GM18909 (cell line): ENCODE results near the gene CD69.
"Not testable (repeated sequence)": the region's sequence is repeated elsewhere in the genome, so short reads cannot be mapped to it uniquely, and the experiment has no call there.

ENCODE experiments used
- ATAC-seq: cut with Tn5 transposase; IDR thresholded peaks from one replicate; pipeline ENCODE4 v1.9.1; 2021; ENCODE audit warnings: mild to moderate bottlenecking; ENCODE audit not compliant: unreplicated experiment, poor library complexity

The CD69 gene

DNA sequence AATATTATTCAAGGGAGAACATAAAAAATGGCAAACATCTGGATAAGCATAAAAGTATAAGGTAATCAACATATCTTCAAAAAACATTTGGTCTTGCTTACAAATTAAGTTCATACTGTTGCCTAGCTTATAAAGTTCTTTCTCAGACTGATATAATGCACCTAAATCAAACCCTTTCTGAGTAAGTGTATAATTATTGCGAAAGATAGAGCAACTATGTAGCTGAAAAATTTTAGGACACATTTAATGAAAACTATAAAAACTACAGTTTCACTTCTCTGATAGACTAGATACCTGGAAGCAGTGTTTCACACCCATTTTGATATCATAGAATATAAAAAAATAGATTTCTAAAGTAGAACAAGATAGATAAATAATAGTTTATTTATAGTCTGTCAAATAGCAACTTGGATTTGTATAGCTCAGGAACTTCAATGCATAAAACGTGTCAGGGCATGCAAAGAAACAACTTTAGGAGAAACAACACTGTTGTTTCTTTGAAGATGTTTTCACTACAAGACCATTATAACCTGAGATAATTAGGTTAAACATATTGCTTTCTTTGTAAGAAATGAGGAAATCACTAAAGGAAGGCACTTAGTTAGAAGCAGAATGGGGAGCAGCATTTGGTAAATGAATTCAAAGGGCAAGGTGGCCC lies 35.4 kb downstream of the CD69 start:
- no peak for ATAC-seq

DNA sequence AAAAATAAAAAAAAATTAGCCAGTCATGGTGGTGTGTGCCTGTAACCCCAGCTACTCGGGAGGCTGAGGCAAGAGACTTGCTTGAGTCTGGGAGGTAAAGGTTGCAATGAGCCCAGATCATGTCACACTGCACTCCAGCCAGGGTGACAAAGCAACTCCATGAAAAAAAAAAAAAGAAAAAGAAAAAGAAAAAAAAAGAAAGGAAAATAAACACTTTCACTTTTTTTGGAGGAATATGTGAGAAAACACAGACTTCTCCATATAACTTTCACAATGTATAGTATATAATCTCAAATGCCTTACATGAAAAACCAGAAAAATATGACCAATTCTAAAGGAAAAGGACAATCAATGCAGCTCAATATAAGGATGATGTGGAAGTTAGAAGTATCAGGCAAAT lies 36.7 kb downstream of the CD69 start:
- no peak for ATAC-seq

DNA sequence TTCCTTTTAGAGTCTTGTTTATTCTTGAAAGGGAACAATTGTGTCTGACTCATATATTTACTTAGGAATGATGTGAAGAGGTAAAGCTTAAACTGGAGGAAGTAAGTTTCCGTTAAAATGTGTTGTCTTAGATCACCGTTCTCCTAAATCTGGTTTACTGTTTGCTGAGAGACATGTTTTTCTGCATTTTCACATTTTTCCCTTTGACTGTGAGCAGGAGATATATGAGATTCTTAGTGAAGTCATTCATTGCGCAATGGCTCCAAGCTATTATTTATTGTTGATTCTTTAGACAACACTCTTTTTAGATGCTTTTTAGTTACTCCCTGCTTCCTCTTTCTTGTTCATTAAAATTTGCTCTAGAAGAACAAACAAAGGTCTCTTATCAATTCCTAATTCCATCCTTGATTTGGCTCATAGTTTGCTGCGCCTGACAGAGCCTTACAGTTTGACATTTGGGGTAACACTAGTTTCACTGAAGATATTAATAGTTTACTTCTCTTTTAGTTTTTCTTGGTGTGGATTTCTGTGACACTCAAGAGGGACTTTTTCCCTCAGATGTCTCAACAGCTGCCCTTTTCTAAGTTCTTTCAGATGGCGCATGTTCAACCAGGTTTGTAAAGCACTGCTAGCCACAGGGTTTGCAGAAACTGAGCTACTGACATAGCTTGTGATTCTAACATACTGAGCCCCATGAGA lies 39.2 kb downstream of the CD69 start:
- ATAC-seq: peak; percentile 62

- ATAC-seq: no peak
Measured at GRCh38 chr12:9719790-9720189, 40.9 kb downstream of the CD69 start.

GRCh38 chr12:9718968-9719367 lies 41.7 kb downstream of the CD69 start:
- ATAC-seq: peak; percentile 46

DNA sequence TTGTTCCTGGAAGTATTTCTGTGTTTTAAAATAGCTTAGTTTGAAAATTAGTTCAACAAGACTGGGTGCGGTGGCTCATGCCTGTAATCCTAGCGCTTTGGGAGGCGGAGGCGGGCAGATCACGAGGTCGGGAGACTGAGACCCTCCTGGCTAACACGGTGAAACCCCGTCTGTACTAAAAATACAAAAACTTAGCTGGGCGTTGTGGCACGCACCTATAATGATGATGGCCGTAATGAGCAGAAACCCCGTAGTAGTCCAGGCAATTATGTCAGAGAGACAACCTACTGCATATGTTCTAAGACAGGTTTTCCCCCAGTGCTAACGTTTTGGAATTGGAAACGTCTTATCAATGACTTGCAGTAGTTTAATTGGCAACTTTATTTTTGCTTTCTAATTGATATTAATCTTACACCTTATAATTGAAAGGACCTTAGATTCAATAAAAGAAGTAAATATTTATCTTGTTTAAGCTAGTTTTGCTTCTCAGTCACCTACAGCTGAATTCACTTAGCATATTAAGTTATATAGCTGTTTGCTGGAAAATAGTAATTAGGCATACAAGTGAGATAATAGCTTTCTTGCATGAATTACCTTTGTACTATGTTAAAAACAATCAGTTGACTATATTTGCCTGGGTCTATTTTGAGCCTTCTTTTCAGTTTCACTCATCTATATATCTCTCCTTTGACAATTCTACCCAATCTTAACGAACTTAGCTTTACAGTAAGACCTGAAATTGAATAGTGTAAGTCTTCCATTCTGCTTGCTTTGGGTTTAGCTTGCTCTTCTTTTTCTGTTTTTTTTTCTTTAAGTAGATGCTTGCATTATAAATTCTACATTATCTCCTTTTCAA lies 43.4 kb downstream of the CD69 start:
- ATAC-seq: no peak

- ATAC-seq: peak; percentile 73
Measured at GRCh38 chr12:9713032-9713558, 47.6 kb downstream of the CD69 start.

DNA sequence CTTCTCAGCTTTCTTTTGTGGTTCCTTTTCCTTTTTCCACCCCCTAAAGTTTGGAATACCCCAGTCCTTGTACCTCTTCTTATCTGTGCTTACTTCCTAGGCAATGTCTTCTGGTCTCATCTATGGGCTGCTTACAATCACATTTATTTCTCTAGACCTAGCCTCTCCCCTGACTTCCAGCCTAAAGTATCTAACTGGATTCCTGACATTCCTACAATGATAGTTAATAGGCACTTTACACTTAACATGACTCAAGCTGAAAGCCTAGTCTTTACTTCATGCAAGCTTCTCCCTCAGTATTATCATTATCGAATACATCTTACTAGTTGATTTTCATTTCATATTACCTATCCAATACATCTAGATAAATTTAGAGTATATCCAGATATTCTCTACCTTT lies 49.0 kb downstream of the CD69 start:
- ATAC-seq: no peak

- ATAC-seq: no peak
Measured at GRCh38 chr12:9710584-9711375, 49.9 kb downstream of the CD69 start.

- no peak for ATAC-seq
Measured at GRCh38 chr12:9708853-9709252, 51.8 kb downstream of the CD69 start.

- ATAC-seq: no peak
Measured at GRCh38 chr12:9707864-9708808, 52.6 kb downstream of the CD69 start.

- no peak for ATAC-seq
Measured at GRCh38 chr12:9707356-9707755, 53.3 kb downstream of the CD69 start.

DNA sequence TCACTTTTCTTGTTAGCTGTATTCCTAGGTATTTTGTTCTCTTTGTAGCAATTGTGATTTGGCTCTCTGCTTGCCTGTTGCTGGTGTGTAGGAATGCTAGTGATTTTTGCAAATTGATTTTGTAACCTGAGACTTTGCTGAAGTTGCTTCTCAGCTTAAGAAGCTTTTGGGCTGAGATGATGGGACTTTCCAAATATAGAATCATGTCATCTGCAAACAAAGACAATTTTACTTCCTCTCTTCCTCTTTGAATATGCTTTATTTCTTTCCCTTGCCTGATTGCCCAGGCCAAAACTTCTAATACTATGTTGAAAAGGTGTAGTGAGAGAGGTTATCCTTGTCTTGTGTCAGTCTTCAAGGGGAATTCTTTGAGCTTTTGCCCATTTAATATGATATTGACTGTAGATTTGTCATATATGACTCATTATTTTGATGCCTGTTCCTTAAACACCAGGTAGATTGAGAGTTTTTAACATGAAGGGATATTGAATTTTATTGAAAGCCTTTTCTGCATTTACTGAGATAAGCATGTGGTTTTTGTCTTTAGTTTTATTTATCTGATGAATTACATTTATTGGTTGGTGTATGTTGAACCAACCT lies 54.5 kb downstream of the CD69 start:
- no peak for ATAC-seq

- not testable (repeated sequence) for ATAC-seq
Measured at GRCh38 chr12:9704561-9704960, 56.1 kb downstream of the CD69 start.
